Prostate gland (tissue), 2 donors: ENCODE measurements around the gene TNIP2.

Source experiments
- POLR2A ChIP-seq: fragments of 450-650 bp; IDR thresholded peaks from one replicate; pipeline ENCODE4 v1.6.1; 2016; ENCODE audit warnings: antibody characterized with exemption, mild to moderate bottlenecking
- TF ChIP-seq, protein P1 (sequence below), 4 experiments: fragments of 200-600 bp in 2 of 4; fragments of 450-650 bp in 2 of 4; sonication (generic) in 2 of 4; IDR thresholded peaks; 1 replicate in 3 of 4; 2 replicates in 1 of 4; pipeline ENCODE4 v1.5.1; 2016 to 2019; ENCODE audit warnings: antibody characterized with exemption in 4 of 4, mild to moderate bottlenecking in 2 of 4, moderate library complexity in 2 of 4

DNA sequence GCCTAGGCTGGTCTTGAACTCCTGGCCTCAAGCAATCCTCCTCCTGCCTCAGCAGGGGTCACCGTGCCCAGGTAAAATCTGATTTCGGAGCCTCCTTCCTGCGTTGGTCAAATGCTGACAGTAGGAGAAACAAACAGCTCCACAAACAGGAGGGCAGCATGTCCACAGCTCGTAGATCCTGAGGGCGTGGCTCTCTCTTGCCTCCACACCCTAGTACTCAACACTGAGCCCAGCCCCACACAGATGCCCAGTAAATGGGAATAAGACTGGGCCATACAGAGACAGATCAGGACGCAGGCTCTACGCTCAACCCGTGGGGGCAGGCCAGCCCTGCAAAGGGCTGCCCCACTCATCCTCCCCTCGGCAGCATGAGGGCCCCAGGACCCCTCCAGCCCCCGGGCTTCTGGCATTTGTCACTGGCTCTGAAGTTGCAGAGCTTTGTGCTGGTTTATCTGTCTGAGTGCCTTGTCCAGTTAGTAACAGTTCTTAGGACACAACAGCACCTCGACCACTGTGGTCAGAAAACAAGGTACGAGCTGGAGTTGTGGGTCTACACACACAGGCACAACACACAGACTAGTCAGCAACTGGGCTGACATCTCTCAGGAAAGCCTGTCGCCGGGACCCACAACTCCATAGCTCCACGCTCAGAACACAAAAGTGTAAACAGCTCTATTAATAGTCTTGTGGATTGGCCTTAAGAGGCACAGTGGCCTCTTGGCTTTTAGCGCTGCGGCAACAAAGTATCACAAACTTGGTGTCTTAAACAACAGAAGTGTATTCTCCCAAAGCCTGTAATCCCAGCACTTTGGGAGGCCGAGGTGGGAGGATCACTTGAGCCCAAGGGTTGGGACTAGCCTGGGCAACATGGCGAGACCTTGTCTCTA lies 5.2 kb downstream of the TNIP2 start:
- TF ChIP-seq, protein P1, sequence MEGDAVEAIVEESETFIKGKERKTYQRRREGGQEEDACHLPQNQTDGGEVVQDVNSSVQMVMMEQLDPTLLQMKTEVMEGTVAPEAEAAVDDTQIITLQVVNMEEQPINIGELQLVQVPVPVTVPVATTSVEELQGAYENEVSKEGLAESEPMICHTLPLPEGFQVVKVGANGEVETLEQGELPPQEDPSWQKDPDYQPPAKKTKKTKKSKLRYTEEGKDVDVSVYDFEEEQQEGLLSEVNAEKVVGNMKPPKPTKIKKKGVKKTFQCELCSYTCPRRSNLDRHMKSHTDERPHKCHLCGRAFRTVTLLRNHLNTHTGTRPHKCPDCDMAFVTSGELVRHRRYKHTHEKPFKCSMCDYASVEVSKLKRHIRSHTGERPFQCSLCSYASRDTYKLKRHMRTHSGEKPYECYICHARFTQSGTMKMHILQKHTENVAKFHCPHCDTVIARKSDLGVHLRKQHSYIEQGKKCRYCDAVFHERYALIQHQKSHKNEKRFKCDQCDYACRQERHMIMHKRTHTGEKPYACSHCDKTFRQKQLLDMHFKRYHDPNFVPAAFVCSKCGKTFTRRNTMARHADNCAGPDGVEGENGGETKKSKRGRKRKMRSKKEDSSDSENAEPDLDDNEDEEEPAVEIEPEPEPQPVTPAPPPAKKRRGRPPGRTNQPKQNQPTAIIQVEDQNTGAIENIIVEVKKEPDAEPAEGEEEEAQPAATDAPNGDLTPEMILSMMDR (IDR thresholded peaks at IDR 0.05): no peak
- no peak for TF ChIP-seq POLR2A
